Osteocyte (in vitro differentiated cells): ENCODE results near the gene SMAD5. TPM values are rescaled to one million over a fixed set of nuclear protein-coding genes. Genes with fewer than 3 reads are reported as not detected.

Source experiments
- DNase-seq: peaks from one replicate; pipeline ENCODE4 v3.0.0; 2021; ENCODE audit warnings: mixed read lengths; ENCODE audit not compliant: unreplicated experiment; ENCODE audit errors: extremely low spot score
- H3K27ac Mint-ChIP-seq: one replicate; pipeline ENCODE4 v1.8.0; 2021; ENCODE audit warnings: mild to moderate bottlenecking, mixed read lengths; ENCODE audit not compliant: unreplicated experiment
- H3K27me3 Mint-ChIP-seq: one replicate; pipeline ENCODE4 v1.8.0; 2021; ENCODE audit warnings: mixed read lengths; ENCODE audit not compliant: unreplicated experiment
- H3K36me3 Mint-ChIP-seq: one replicate; pipeline ENCODE4 v1.8.0; 2021; ENCODE audit warnings: mixed read lengths; ENCODE audit not compliant: unreplicated experiment
- H3K4me1 Mint-ChIP-seq: one replicate; pipeline ENCODE4 v1.8.0; 2021; ENCODE audit warnings: mixed read lengths; ENCODE audit not compliant: unreplicated experiment
- H3K4me3 Mint-ChIP-seq: one replicate; pipeline ENCODE4 v1.8.0; 2021; ENCODE audit warnings: mild to moderate bottlenecking, moderate library complexity, mixed read lengths; ENCODE audit not compliant: unreplicated experiment
- H3K9me3 Mint-ChIP-seq: one replicate; pipeline ENCODE4 v1.8.0; 2021; ENCODE audit warnings: mixed read lengths; ENCODE audit not compliant: unreplicated experiment
- CTCF ChIP-seq: fragments of 200-600 bp; sonication (generic); IDR thresholded peaks from 2 replicates; pipeline ENCODE4 v1.5.0; 2021; ENCODE audit warnings: antibody characterized with exemption, mild to moderate bottlenecking, moderate library complexity
- total RNA-seq: library from RNA; stranded (reverse); gene quantifications from 2 replicates; pipeline ENCODE4 v1.2.1, GENCODE V29; 2021

The SMAD5 gene
- total RNA-seq, 1 donor from 2014 or later: 62.7 TPM

- no peak for TF ChIP-seq CTCF
- Mint-ChIP-seq H3K27ac (no peak overlapping the region), H3K4me1 (peaks cover 11% of the 10 kb centered on the region), H3K4me3 (no peak overlapping the region), H3K36me3 (peaks cover 2% of the 10 kb centered on the region), H3K27me3 (no peaks in the 10 kb centered on the region), H3K9me3 (no peaks in the 10 kb centered on the region)
- DNase-seq: no peak
Observed at GRCh38 chr5:136143763-136144162, 11.1 kb downstream of the SMAD5 start.

GRCh38 chr5:136145030-136145429 lies 12.4 kb downstream of the SMAD5 start:
- no peak for TF ChIP-seq CTCF
- Mint-ChIP-seq H3K36me3 (peaks cover 2% of the 10 kb centered on the region), H3K27ac (no peak overlapping the region), H3K27me3 (no peaks in the 10 kb centered on the region), H3K9me3 (no peaks in the 10 kb centered on the region), H3K4me1 (peaks cover 10% of the 10 kb centered on the region), H3K4me3 (no peak overlapping the region)
- no peak for DNase-seq

GRCh38 chr5:136146201-136146600 lies 13.6 kb downstream of the SMAD5 start:
- H3K9me3 Mint-ChIP-seq: no peaks in the 10 kb centered on the region
- no peak overlapping the region for H3K4me3 Mint-ChIP-seq
- H3K4me1 Mint-ChIP-seq: peaks cover 11% of the 10 kb centered on the region
- DNase-seq: no peak
- TF ChIP-seq CTCF: no peak
- no peak overlapping the region for H3K27ac Mint-ChIP-seq
- peaks cover 2% of the 10 kb centered on the region for H3K36me3 Mint-ChIP-seq
- H3K27me3 Mint-ChIP-seq: no peaks in the 10 kb centered on the region

- Mint-ChIP-seq H3K27me3 (no peaks in the 10 kb centered on the region), H3K4me1 (peaks cover 11% of the 10 kb centered on the region), H3K27ac (no peak overlapping the region), H3K4me3 (no peak overlapping the region), H3K36me3 (peaks cover 2% of the 10 kb centered on the region), H3K9me3 (no peaks in the 10 kb centered on the region)
- DNase-seq: no peak
- no peak for TF ChIP-seq CTCF
Observed at GRCh38 chr5:136147632-136148031, 15.0 kb downstream of the SMAD5 start.

GRCh38 chr5:136149891-136150290 lies 17.2 kb downstream of the SMAD5 start:
- no peak overlapping the region for H3K27ac Mint-ChIP-seq

More at GRCh38 chr5:136149891-136150290, 17.2 kb downstream of the SMAD5 start:
- Mint-ChIP-seq H3K9me3 (no peaks in the 10 kb centered on the region), H3K36me3 (peaks cover 16% of the 10 kb centered on the region), H3K27me3 (no peaks in the 10 kb centered on the region), H3K4me3 (no peak overlapping the region), H3K4me1 (peaks cover 11% of the 10 kb centered on the region)
- no peak for TF ChIP-seq CTCF
- DNase-seq: no peak
